HepG2 (cell line): Measurements from ENCODE around the gene SGPL1. TPM values are rescaled to one million over a fixed set of nuclear protein-coding genes. Genes with fewer than 3 reads are reported as not detected.

Experiments
- ATF1 ChIP-seq: IDR thresholded peaks from 2 replicates; pipeline ENCODE4 v1.6.1; 2016; ENCODE audit warnings: mild to moderate bottlenecking, control low read depth
- BATF2 ChIP-seq: sonication (generic); formaldehyde crosslinking; IDR thresholded peaks from 2 replicates; pipeline ENCODE4 v1.8.0; 2022; ENCODE audit warnings: mild to moderate bottlenecking, missing genetic modification reagents, moderate library complexity
- CC2D1A ChIP-seq: sonication (generic); formaldehyde crosslinking; IDR thresholded peaks from 2 replicates; pipeline ENCODE4 v1.8.1; 2023; ENCODE audit warnings: mild to moderate bottlenecking, missing genetic modification reagents
- CCDC6 ChIP-seq: sonication (generic); formaldehyde crosslinking; IDR thresholded peaks from 2 replicates; pipeline ENCODE4 v1.8.1; 2022; ENCODE audit warnings: mild to moderate bottlenecking, missing genetic modification reagents, moderate library complexity
- FOXA1 ChIP-seq, 2 experiments: fragments of 450-650 bp in 1 of 2; sonication (generic) in 1 of 2; formaldehyde crosslinking in 1 of 2; IDR thresholded peaks; 2 replicates each; pipeline versions ENCODE4 v1.4.0 to v1.6.1; 2016 to 2020; ENCODE audit warnings: missing genetic modification reagents in 1 of 2
- GLMP ChIP-seq: sonication (generic); formaldehyde crosslinking; IDR thresholded peaks from 2 replicates; pipeline ENCODE4 v1.9.0; 2021; ENCODE audit warnings: missing genetic modification reagents, mild to moderate bottlenecking, borderline replicate concordance
- GTF3A ChIP-seq: sonication (generic); formaldehyde crosslinking; conservative IDR thresholded peaks from 2 replicates; pipeline ENCODE4 v1.4.0; 2020; ENCODE audit warnings: mild to moderate bottlenecking, missing genetic modification reagents
- HNRNPL ChIP-seq: fragments of 200-400 bp; formaldehyde crosslinking; IDR thresholded peaks from 2 replicates; pipeline ENCODE4 v1.6.1; 2017; ENCODE audit warnings: mild to moderate bottlenecking, low read depth, low read length
- HNRNPLL ChIP-seq: fragments of 200-400 bp; formaldehyde crosslinking; IDR thresholded peaks from 2 replicates; pipeline ENCODE4 v1.6.1; 2017; ENCODE audit warnings: mild to moderate bottlenecking, low read depth, low read length; ENCODE audit not compliant: poor library complexity, severe bottlenecking
- IRF2 ChIP-seq: IDR thresholded peaks from 2 replicates; pipeline ENCODE4 v1.6.1; 2018; ENCODE audit warnings: missing genetic modification reagents, missing compliant biosample characterization
- JUND ChIP-seq: sonication (generic); formaldehyde crosslinking; IDR thresholded peaks from 2 replicates; pipeline ENCODE4 v1.8.0; 2022; ENCODE audit warnings: mild to moderate bottlenecking, missing genetic modification reagents
- KLF16 ChIP-seq, 2 experiments: sonication (generic) in 1 of 2; formaldehyde crosslinking in 1 of 2; IDR thresholded peaks; 2 replicates each; pipeline versions ENCODE4 v1.6.1 to v1.8.0; 2016 to 2023; ENCODE audit warnings: missing genetic modification reagents in 2 of 2, missing compliant biosample characterization in 1 of 2
- MTF1 ChIP-seq: sonication (generic); formaldehyde crosslinking; IDR thresholded peaks from 2 replicates; pipeline ENCODE4 v1.5.0; 2020; ENCODE audit warnings: missing genetic modification reagents
- NR2F6 ChIP-seq, 2 experiments: IDR thresholded peaks; 2 replicates each; pipeline ENCODE4 v1.6.1; 2016; ENCODE audit warnings: antibody characterized with exemption in 1 of 2, mild to moderate bottlenecking in 1 of 2
- NR3C1 ChIP-seq: sonication (generic); formaldehyde crosslinking; IDR thresholded peaks from 2 replicates; pipeline ENCODE4 v1.4.0; 2020; ENCODE audit warnings: missing genetic modification reagents
- RBAK ChIP-seq: sonication (generic); formaldehyde crosslinking; IDR thresholded peaks from 2 replicates; pipeline ENCODE4 v1.5.1; 2020; ENCODE audit warnings: mild to moderate bottlenecking, missing genetic modification reagents
- SP1 ChIP-seq, 2 experiments: fragments of 450-650 bp in 1 of 2; sonication (generic) in 1 of 2; formaldehyde crosslinking in 1 of 2; IDR thresholded peaks; 2 replicates each; pipeline versions ENCODE4 v1.4.0 to v1.6.1; 2016 to 2020; ENCODE audit warnings: missing genetic modification reagents in 1 of 2
- ZFP36L2 ChIP-seq: sonication (generic); formaldehyde crosslinking; IDR thresholded peaks from 2 replicates; pipeline ENCODE4 v1.4.0; 2020; ENCODE audit warnings: missing genetic modification reagents
- ZNF121 ChIP-seq: sonication (generic); formaldehyde crosslinking; IDR thresholded peaks from 2 replicates; pipeline ENCODE4 v1.5.0; 2020; ENCODE audit warnings: mild to moderate bottlenecking, missing genetic modification reagents
- ZNF24 ChIP-seq: fragments of 450-650 bp; IDR thresholded peaks from 2 replicates; pipeline ENCODE4 v1.6.1; 2017; ENCODE audit warnings: antibody characterized with exemption, mild to moderate bottlenecking
- ZNF333 ChIP-seq: sonication (generic); formaldehyde crosslinking; IDR thresholded peaks from 2 replicates; pipeline ENCODE4 v1.4.0; 2020; ENCODE audit warnings: mild to moderate bottlenecking, missing genetic modification reagents, borderline replicate concordance
- ZNF44 ChIP-seq: sonication (generic); formaldehyde crosslinking; IDR thresholded peaks from 2 replicates; pipeline ENCODE4 v1.5.1; 2020; ENCODE audit warnings: mild to moderate bottlenecking, missing genetic modification reagents
- ZNF562 ChIP-seq: sonication (generic); formaldehyde crosslinking; IDR thresholded peaks from 2 replicates; pipeline ENCODE4 v1.8.0; 2022; ENCODE audit warnings: missing genetic modification reagents, borderline replicate concordance
- ZNF605 ChIP-seq: sonication (generic); formaldehyde crosslinking; IDR thresholded peaks from 2 replicates; pipeline ENCODE4 v1.8.0; 2022; ENCODE audit warnings: mild to moderate bottlenecking, missing genetic modification reagents
- ZNF644 ChIP-seq: IDR thresholded peaks from 2 replicates; pipeline ENCODE4 v1.6.1; 2016; ENCODE audit warnings: low read depth
- ZNF672 ChIP-seq: sonication (generic); formaldehyde crosslinking; IDR thresholded peaks from 2 replicates; pipeline ENCODE4 v1.8.1; 2022; ENCODE audit warnings: missing genetic modification reagents
- ZNF678 ChIP-seq: sonication (generic); formaldehyde crosslinking; IDR thresholded peaks from 2 replicates; pipeline ENCODE4 v1.4.0; 2020; ENCODE audit warnings: mild to moderate bottlenecking, missing genetic modification reagents
- ZNF746 ChIP-seq: sonication (generic); formaldehyde crosslinking; IDR thresholded peaks from 2 replicates; pipeline ENCODE4 v1.8.0; 2022; ENCODE audit warnings: mild to moderate bottlenecking, missing genetic modification reagents
- ZNF770 ChIP-seq: sonication (generic); formaldehyde crosslinking; IDR thresholded peaks from 2 replicates; pipeline ENCODE4 v1.5.0; 2020; ENCODE audit warnings: mild to moderate bottlenecking, missing genetic modification reagents
- ZNF891 ChIP-seq: sonication (generic); formaldehyde crosslinking; IDR thresholded peaks from 2 replicates; pipeline ENCODE4 v1.5.0; 2020; ENCODE audit warnings: mild to moderate bottlenecking, missing genetic modification reagents
- polyA plus RNA-seq, 8 experiments: library from polyadenylated mRNA; depleted of rRNA in 3 of 8; stranded (reverse) in 7 of 8; unstranded in 1 of 8; fragments of >200 nt; fragmentation: Illumina TruSeq in 4 of 8; extraction: Trizol in 4 of 8; gene quantifications; 2 replicates each; pipeline versions ENCODE4 v1.2.1 to v1.2.3, GENCODE V29; 2011 to 2016; ENCODE audit warnings: low read depth in 4 of 8, missing spikeins in 1 of 8, mixed read lengths in 1 of 8; ENCODE audit not compliant: insufficient read depth in 1 of 8
- total RNA-seq, 5 experiments: library from RNA; depleted of rRNA; stranded (reverse); fragments of >200 nt; fragmentation: Illumina TruSeq; extraction: Trizol; gene quantifications; 2 replicates each; pipeline ENCODE4 v1.2.3, GENCODE V29; 2016; ENCODE audit warnings: low read depth in 1 of 5

The SGPL1 gene
- total and polyA plus RNA-seq, 2 of the 13 experiments (the other 11 are each of a cell fraction or from before 2014, with no cell fraction given), result 17.6 to 25.0 TPM

- TF ChIP-seq CC2D1A (CRISPR knock-in tag), result no peak
- no peak for TF ChIP-seq ZNF333 (CRISPR knock-in tag)
- TF ChIP-seq ZNF678 (CRISPR knock-in tag), result no peak
- TF ChIP-seq ZNF770 (CRISPR knock-in tag), result peak; percentile 87
- no peak for TF ChIP-seq ZNF644 (CRISPR knock-in tag)
- TF ChIP-seq GLMP (CRISPR knock-in tag), result no peak
- TF ChIP-seq ZFP36L2 (CRISPR knock-in tag), result no peak
- no peak for TF ChIP-seq NR3C1 (CRISPR knock-in tag)
- no peak for TF ChIP-seq ZNF672 (CRISPR knock-in tag)
- no peak for TF ChIP-seq IRF2
- TF ChIP-seq NR2F6 (IDR thresholded peaks at IDR 0.05), result no peak
- no peak for TF ChIP-seq NR2F6 (CRISPR knock-in tag; IDR thresholded peaks at IDR 0.05)
- no peak for TF ChIP-seq ZNF121 (CRISPR knock-in tag)
- TF ChIP-seq HNRNPL, result no peak
- no peak for TF ChIP-seq SP1 (IDR thresholded peaks at IDR 0.05)
- 0 out of 2 replicates have a peak, but pooled peaks have one; percentile 37 for TF ChIP-seq SP1 (CRISPR knock-in tag; IDR thresholded peaks at IDR 0.05)
- TF ChIP-seq FOXA1 (IDR thresholded peaks at IDR 0.05), result no peak
- TF ChIP-seq FOXA1 (CRISPR knock-in tag; IDR thresholded peaks at IDR 0.05), result no peak
- TF ChIP-seq RBAK (CRISPR knock-in tag), result no peak
- no peak for TF ChIP-seq KLF16 (CRISPR knock-in tag; IDR thresholded peaks at IDR 0.05)
- TF ChIP-seq BATF2, result 0 out of 2 replicates have a peak, but pooled peaks have one; percentile 57
- no peak for TF ChIP-seq ZNF44 (CRISPR knock-in tag)
- TF ChIP-seq ZNF562, result no peak
- no peak for TF ChIP-seq ZNF24
- no peak for TF ChIP-seq GTF3A
- no peak for TF ChIP-seq MTF1 (CRISPR knock-in tag)
- TF ChIP-seq CCDC6 (CRISPR knock-in tag), result peak; percentile 92
- no peak for TF ChIP-seq ATF1
- no peak for TF ChIP-seq HNRNPLL
- no peak for TF ChIP-seq JUND (CRISPR knock-in tag)
- TF ChIP-seq ZNF746 (CRISPR knock-in tag), result no peak
- no peak for TF ChIP-seq ZNF605 (CRISPR knock-in tag)
- TF ChIP-seq ZNF891, result 0 out of 2 replicates have a peak, but pooled peaks have one; percentile 25
Measured at GRCh38 chr10:70815504-70816219, at the start of gene SGPL1 (continued).
